HG03025 (cell line): ENCODE data around the gene LPA.
"Not testable (repeated sequence)": the region's sequence is repeated elsewhere in the genome, so short reads cannot be mapped to it uniquely, and the experiment has no call there.

ENCODE experiments used
- ATAC-seq: cut with Tn5 transposase; IDR thresholded peaks from one replicate; pipeline ENCODE4 v1.9.1; 2021; ENCODE audit warnings: mild to moderate bottlenecking, moderate library complexity; ENCODE audit not compliant: unreplicated experiment, low FRiP score

The LPA gene, protein sequence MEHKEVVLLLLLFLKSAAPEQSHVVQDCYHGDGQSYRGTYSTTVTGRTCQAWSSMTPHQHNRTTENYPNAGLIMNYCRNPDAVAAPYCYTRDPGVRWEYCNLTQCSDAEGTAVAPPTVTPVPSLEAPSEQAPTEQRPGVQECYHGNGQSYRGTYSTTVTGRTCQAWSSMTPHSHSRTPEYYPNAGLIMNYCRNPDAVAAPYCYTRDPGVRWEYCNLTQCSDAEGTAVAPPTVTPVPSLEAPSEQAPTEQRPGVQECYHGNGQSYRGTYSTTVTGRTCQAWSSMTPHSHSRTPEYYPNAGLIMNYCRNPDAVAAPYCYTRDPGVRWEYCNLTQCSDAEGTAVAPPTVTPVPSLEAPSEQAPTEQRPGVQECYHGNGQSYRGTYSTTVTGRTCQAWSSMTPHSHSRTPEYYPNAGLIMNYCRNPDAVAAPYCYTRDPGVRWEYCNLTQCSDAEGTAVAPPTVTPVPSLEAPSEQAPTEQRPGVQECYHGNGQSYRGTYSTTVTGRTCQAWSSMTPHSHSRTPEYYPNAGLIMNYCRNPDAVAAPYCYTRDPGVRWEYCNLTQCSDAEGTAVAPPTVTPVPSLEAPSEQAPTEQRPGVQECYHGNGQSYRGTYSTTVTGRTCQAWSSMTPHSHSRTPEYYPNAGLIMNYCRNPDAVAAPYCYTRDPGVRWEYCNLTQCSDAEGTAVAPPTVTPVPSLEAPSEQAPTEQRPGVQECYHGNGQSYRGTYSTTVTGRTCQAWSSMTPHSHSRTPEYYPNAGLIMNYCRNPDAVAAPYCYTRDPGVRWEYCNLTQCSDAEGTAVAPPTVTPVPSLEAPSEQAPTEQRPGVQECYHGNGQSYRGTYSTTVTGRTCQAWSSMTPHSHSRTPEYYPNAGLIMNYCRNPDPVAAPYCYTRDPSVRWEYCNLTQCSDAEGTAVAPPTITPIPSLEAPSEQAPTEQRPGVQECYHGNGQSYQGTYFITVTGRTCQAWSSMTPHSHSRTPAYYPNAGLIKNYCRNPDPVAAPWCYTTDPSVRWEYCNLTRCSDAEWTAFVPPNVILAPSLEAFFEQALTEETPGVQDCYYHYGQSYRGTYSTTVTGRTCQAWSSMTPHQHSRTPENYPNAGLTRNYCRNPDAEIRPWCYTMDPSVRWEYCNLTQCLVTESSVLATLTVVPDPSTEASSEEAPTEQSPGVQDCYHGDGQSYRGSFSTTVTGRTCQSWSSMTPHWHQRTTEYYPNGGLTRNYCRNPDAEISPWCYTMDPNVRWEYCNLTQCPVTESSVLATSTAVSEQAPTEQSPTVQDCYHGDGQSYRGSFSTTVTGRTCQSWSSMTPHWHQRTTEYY (N-terminal part only)

DNA sequence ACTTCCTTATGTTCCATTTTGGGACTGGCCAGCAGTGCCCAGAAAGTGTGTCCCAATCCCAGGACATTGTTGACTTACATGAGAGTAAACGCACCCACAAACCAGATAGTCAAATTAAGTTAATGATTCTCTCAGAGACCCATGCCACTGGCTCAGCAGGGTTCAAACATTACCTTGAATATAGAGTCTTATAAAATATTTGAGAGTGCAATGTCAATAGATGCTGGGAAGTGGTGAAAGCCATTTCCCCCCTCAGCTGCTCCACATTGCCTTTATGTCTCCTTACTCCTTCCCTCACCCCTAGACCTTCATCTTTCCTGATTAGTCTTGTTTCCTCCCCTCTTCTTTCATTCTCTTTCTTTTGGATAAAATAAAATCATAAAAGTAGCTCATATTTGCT is at the start of gene LPA:
Gene LPA, minus strand, starts transcription at position 78 of the 400 bp plus-strand sequence. Its CDS starts 61 bp downstream, at position 17.
- not testable (repeated sequence) for ATAC-seq

- ATAC-seq = not testable (repeated sequence)
These were observed 44.9 kb upstream of the LPA start for GRCh38 chr6:160708993-160709392.

DNA sequence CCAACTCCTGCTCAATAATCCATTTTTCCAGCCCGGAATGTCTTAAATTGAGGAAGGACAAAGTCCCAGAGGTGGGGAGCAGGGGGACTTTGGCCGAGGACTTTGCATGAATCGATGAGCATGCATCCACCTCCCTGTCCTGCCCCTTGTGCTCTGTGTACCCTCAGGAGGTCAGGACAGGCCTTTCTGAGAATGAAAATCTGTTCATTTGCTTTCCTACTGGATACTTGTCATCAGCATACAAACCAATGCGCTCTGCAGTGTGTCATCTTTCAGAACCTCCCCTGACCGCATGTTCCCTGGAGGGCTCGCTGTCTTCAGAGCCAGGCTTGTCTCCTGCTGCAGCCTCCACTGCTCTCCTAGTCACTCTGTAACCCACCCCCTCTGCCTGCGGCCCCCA is 40.6 kb upstream of the LPA start:
- not testable (repeated sequence) for ATAC-seq

GRCh38 chr6:160701918-160702680 is 38.0 kb upstream of the LPA start, which contains the start of gene PLG:
Gene PLG, plus strand, starts transcription at chr6:160702244. Its CDS starts 61 bp downstream, at chr6:160702305.
- not testable (repeated sequence) for ATAC-seq

DNA sequence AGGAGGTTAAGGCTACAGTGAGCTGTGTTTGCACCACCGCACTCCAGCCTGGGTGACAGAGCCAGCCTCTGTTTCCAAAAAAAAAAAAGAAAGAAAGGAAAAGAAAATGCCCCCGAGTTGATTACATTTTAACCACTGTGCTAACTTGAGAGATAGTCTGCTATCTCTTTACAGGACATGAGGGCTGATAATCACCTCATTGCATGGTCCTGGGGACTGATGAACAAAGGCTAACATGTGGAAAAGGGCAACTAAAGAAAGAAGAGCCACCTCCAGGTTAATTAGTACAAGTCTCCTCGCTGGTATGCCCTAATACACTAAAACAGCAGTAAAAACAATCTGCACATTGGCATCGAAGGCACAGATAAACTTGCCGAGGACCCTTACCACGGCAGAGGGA is 33.8 kb upstream of the LPA start:
- ATAC-seq = no peak

DNA sequence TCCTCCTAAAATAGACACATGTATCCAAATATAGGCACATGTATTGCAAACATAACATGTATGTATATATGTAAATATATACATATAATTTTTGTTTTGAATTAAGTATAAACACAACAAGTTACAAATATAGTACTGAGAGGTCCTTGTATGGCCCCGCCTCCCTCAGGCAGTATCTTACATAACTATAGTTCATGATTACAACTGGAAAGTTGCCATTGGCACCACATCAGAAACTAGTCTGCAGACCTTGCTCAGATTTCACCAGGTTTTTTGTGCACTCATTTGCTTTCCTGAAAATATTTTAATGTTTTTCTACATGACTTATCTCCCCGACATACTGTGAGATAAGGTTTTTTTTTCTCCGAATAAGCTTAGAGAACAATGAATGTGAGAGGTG is 32.8 kb upstream of the LPA start:
- ATAC-seq = not testable (repeated sequence)

GRCh38 chr6:160695622-160696021 is 31.5 kb upstream of the LPA start:
- not testable (repeated sequence) for ATAC-seq

GRCh38 chr6:160695025-160695424 is 30.9 kb upstream of the LPA start:
- ATAC-seq = not testable (repeated sequence)

- ATAC-seq = no peak
These were observed 28.4 kb upstream of the LPA start for GRCh38 chr6:160692369-160692959.

- no peak for ATAC-seq
These were observed 27.5 kb upstream of the LPA start for GRCh38 chr6:160691617-160692016.

DNA sequence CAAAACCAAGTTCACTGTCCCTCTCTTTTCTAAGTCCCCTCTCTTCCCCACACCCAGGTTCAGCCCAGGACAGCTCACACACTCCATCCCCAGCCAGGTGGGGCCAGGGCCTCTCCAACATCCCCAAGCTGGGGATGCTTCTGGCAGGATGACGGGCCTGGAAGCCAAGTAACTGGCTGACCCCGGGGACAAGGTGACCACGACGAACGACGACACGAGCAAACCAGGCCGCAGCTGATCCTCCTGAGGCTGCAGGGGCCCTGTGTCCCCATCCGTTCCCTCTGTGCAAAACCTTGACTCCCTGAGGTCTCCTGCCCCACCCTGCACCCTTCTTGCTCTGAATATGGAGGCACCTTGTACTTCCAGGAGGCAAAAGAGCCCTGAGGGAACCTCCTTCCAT is 26.4 kb upstream of the LPA start:
- no peak for ATAC-seq

DNA sequence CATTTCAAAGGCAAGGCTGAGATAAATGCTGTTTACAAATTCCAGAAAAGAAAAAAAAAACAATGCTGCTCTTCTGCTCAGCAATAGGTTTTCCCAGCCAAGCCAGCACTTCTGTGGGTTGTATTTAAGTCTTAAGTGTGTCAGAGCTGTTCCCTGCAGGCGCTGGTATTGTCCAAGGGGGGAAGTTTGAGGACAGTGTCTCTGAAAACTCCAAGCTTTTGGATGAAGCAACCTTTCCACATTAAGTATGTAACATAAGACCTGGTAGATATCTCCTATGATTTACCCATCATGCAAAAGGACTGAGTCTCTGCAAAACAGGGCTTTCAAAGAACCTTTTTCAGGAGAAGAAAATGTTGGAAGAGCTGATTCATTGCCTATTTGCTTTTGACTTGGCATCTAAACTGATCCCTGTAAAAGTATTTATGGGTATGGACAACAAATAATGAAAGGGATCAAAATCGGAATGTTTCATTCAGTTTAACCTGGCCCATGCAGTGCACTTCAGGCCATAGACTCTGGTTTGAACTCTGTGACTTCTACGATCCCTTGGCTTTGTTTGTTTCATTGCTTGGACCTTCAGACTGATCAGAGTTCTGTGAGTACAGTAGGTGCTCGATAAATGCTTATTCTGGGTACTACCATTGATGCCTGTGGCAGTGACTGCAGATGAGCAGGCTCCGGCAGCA is 21.8 kb upstream of the LPA start:
- ATAC-seq = no peak

DNA sequence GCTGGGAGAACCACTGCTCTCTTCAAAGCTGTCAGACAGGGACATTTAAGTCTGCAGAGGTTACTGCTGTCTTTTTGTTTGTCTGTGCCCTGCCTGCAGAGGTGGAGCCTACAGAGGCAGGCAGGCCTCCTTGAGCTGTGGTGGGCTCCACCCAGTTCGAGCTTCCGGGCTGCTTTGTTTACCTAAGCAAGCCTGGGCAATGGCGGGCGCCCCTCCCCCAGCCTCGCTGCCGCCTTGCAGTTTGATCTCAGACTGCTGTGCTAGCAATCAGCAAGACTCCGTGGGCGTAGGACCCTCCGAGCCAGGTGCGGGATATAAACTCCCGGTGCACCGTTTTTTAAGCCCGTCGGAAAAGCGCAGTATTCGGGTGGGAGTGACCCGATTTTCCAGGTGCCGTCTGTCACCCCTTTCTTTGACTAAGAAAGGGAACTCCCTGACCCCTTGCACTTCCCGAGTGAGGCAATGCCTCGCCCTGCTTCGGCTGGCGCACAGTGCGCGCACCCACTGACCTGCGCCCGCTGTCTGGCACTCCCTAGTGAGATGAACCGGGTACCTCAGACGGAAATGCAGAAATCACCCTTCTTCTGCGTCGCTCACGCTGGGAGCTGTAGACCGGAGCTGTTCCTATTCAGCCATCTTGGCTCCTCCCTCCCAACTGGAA is 21.2 kb upstream of the LPA start:
- ATAC-seq = not testable (repeated sequence)

GRCh38 chr6:160679402-160679769 is 15.3 kb upstream of the LPA start:
- ATAC-seq = no peak

GRCh38 chr6:160678744-160679401 is 14.8 kb upstream of the LPA start:
- ATAC-seq = no peak

GRCh38 chr6:160678230-160678629 is 14.2 kb upstream of the LPA start:
- ATAC-seq = no peak

DNA sequence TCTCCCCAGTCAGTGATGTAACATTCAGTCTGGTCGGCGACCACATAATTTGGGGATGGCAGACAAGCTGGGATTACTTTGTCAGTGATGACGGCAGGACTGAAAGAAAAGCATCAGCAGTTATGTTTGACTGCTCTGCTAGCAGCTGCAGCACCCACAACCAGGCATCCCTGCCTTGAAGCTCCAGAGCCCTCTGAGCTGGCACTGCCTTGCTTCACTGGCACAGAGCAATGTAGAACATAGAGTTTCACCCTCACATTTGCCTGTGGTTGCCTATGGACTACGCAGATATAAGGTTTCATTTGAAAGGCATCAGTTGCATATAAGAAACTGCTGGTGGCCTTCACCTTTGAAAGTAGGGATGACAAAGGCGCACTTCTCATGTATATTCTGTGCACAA is 12.3 kb upstream of the LPA start:
- ATAC-seq = not testable (repeated sequence)

DNA sequence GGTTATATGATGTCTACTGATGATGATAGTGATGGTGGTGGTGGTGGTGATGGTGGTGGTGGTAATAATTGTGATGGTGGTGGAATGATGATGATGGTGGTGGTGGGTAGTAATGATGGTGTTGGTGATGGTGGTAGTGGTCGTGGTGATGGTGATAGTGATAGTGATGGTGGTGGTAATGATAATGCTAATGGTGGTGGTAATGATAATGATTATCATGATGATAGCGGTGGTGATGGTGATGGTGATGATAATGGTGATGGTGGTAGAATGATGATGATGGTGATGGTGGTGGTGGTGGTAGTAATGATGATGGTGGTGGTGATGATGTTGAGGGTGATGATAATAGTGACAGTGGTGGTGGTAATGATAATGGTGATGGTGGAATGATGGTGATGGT is 4.5 kb upstream of the LPA start:
- no peak for ATAC-seq
